Renal cortical epithelial cell (primary cell): Measurements from ENCODE around the gene ACOX1. TPM values are rescaled to one million over a fixed set of nuclear protein-coding genes. Genes with fewer than 3 reads are reported as not detected.

Source experiments
- DNase-seq: peaks from one replicate; pipeline ENCODE4 v3.0.0-alpha.2; 2011; ENCODE audit warnings: low read depth
- total RNA-seq: library from RNA; depleted of rRNA; stranded (reverse); fragments of >200 nt; gene quantifications from 2 replicates; pipeline ENCODE4 v1.2.3, GENCODE V29; 2014

The ACOX1 gene
- total RNA-seq, 1 donor from 2014 or later = 96.4 TPM

DNA sequence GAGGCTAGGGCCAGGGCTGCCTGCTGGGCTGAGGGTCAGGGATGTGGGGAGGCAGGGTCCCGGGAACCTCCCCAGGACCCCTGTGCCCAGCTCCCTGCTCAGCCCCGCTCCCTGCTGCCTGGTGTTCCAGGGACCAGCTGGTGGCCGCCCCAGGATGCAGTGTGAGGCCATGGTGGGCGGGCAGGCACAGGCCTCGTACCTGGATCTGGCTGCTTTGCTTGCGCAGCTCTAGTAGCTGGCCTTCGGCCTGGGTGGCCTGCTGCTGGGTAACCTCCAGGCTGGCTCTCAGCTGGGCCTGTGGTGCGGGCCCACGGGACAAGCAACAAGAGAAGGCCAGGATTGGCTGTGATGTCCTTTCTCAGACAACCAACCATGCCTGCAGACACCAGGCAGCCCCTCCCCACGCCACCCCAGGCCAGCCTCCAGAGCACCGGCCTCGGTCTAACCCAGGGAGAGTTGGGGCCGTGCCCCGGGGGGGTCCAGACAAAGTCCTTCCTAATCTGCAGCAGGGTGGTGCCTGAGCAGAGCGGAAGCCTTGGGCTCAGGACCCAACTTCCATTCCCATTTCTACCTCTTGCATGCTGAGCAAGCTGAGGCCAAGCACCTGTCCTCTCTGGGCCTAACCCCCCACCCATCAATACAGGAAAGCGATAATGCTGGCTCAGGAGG is 86.3 kb downstream of the ACOX1 start:
- no peak for DNase-seq

DNA sequence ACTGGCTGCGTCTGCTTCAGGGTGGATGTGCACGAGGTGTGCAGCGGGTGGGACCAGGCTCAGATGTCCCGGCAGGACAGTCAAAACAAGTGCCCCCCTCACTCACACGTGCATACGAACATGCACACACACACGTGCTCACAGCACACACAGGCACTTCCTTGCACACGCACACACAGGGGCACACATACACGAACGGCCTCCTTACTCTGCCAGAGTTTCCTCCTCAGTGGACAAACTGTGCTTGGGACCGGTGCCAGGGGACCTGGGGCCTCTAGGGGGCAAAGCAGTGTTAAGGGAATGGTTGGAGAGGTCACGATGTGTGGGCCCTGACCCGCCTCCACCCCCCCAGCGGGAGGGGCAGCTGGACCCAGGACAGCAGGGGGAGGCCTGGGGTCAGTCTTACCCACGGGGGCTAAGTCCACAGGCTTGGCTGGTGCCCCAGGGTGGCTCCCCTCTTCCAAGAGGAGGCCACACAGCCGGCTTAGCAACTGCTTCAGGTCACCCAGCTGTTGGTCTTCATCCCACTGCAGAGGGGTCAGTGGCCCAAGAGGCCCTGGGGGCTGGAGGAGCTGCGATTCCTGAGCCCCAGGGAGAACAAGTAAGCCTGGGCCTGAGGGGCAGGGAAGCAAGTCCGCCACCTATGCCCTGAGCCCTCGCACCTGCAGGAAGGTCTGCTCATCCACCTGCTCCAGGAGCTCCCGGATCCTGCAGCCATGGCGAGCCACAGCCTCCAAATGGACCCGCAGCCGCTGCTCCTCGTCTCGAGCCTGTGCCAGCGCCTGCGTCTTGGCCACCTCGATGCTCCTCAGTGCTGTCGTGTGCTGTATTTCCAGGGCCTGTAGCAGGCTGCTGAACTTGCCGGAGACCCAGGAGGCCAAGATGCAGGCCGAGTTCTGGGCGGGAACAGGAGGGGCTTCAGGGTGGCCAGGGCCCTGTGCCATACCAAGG is 87.1 kb downstream of the ACOX1 start:
- no peak for DNase-seq

Other genes with a start within 250 kb of the ACOX1 start
- gene GALK1, start 214.0 kb downstream of the ACOX1 start, total RNA-seq = 16.6 and 51.2 TPM in 2 replicates
- gene UNK, start 194.4 kb downstream of the ACOX1 start, total RNA-seq = 6.6 and 17.2 TPM in 2 replicates
- 0.70 and 0.87 TPM in 2 replicates for gene UNC13D, start 134.8 kb downstream of the ACOX1 start, total RNA-seq
- 21.2 and 37.5 TPM in 2 replicates for gene WBP2, start 123.8 kb downstream of the ACOX1 start, total RNA-seq
- gene TRIM47, start 100.6 kb downstream of the ACOX1 start, total RNA-seq = 36.9 and 39.9 TPM in 2 replicates
- 14.7 and 16.5 TPM in 2 replicates for gene TRIM65, start 82.2 kb downstream of the ACOX1 start, total RNA-seq
- 32.1 and 33.9 TPM in 2 replicates for gene MRPL38, start 74.3 kb downstream of the ACOX1 start, total RNA-seq
- gene FBF1, start 38.1 kb downstream of the ACOX1 start, total RNA-seq = 3.6 and 10.9 TPM in 2 replicates
- 15.5 and 17.2 TPM in 2 replicates for gene TEN1, start 74 bp upstream of the ACOX1 start, total RNA-seq
- gene CDK3, start 21.7 kb upstream of the ACOX1 start, total RNA-seq = 0.87 and 3.0 TPM in 2 replicates
- 14.1 and 14.4 TPM in 2 replicates for gene EVPL, start 48.1 kb upstream of the ACOX1 start, total RNA-seq
- gene SRP68, start 93.4 kb upstream of the ACOX1 start, total RNA-seq = 21.9 and 85.4 TPM in 2 replicates
- gene GALR2, start 95.6 kb upstream of the ACOX1 start, total RNA-seq = 0.10 TPM in 1 of 2 replicates, not detected in the other
- not detected in 2 replicates for gene ZACN, start 100.0 kb upstream of the ACOX1 start, total RNA-seq
- 74.1 and 116 TPM in 2 replicates for gene EXOC7, start 124.6 kb upstream of the ACOX1 start, total RNA-seq
- 0.17 and 1.1 TPM in 2 replicates for gene FOXJ1, start 162.1 kb upstream of the ACOX1 start, total RNA-seq